GM10847 (cell line): ENCODE results near the gene BPHL.

Experiments used
- POLR2A ChIP-seq: IDR thresholded peaks from 2 replicates; pipeline ENCODE4 v1.6.1; 2011; ENCODE audit not compliant: insufficient read length; ENCODE audit errors: extremely low read depth

The BPHL gene

GRCh38 chr6:3118353-3119039 lies at the start of gene BPHL:
Gene BPHL (plus strand): TSS chr6:3118711. CDS start chr6:3118741, 30 bp downstream.
- TF ChIP-seq POLR2A = peak; percentile 52

DNA sequence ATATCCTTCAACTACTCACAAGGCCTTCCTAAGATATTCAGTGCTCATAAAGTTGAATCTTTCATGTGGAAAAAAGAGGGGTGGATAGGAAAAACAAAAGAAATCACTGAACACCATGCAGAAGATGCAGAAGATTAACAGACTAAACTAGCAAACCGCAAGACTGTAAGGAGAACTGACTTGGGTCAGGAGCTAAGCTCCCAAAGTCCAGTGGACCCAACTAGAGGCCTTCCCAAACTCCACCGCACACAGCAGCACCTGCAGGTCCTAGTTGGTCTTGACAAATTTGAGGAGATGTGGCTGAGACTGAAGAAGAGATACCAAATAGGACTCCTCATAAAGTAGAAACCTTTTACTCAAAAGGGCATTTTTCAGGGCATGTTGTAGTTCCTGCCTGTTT lies 46.9 kb upstream of the BPHL start:
- no peak for TF ChIP-seq POLR2A

DNA sequence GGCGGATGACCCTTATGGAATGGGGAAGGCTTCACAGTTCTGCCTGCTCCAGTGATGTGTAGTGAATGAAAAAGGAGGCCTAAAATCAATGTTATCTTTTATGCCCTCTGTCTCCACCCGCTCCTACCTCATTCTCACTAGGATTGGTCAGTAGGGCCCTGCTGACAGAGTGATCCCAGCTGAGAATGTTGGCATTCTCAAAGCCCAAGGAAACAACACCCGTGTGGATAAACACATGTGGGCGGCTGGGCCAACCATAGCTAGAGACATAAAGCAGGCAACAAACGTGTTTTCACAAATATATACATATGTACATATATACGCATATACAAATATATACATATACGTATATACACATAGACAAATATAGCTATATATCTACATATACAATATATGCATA lies 45.7 kb upstream of the BPHL start:
- no peak for TF ChIP-seq POLR2A

DNA sequence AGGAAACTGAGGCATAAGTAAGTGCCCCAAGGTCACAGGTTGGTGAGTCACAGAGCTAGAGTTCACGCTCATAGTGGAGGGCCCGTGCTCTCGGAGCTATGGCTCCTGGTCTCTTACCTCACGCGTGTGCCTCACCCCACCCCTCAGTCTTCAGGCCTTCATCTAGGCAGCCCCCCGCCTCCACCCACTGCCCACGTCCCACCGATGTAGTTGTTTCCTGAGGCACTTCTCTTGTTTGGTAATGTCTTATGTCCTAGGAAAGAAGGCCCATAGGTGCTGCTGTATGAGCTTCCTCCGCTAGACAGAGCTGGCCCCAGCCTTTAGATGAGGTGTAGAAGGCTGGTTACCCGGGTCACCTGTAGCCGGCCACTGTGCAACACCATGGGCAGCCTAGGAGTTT lies 45.1 kb upstream of the BPHL start:
- no peak for TF ChIP-seq POLR2A

DNA sequence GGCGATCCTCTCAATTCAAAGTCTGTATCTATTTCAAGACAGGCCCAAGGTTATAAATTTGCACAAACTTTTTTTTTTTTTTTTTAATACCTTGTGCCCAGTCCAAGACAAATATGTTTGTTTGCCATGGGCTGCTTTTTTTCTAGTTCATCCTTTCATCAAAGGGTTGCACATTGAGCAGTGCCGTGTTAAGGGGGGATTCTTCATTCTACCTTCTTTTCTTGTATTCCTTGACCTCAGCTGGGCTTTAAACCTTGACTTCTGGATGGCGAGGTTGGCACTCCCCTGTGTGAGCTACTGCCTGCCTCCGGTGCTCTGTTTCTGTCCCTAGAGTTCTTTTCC lies 42.8 kb upstream of the BPHL start:
- TF ChIP-seq POLR2A = no peak

- TF ChIP-seq POLR2A = no peak
Measured at GRCh38 chr6:3076320-3076719, 42.2 kb upstream of the BPHL start.

GRCh38 chr6:3077430-3077829 lies 41.1 kb upstream of the BPHL start:
- no peak for TF ChIP-seq POLR2A

- no peak for TF ChIP-seq POLR2A
Measured at GRCh38 chr6:3079682-3080081, 38.8 kb upstream of the BPHL start.

DNA sequence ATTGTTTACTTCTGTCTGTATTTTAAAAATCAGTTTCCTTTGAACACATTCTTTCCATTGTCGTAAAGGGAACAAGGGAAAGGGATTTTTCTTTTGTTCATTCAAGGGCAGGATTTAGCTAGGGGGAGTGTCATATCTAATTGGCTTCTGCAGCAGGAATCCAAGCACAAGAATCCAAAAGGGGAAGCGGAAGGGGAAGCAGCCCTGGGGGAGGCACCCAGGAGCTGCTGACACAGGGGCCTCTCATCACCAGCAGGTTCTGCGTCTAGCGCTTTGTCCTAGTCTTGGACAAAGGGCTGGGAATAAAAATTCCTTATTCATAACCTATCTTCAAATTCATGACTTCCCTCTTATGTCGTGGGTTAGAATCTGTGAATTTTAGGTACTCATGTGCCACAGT lies 36.6 kb upstream of the BPHL start:
- no peak for TF ChIP-seq POLR2A

DNA sequence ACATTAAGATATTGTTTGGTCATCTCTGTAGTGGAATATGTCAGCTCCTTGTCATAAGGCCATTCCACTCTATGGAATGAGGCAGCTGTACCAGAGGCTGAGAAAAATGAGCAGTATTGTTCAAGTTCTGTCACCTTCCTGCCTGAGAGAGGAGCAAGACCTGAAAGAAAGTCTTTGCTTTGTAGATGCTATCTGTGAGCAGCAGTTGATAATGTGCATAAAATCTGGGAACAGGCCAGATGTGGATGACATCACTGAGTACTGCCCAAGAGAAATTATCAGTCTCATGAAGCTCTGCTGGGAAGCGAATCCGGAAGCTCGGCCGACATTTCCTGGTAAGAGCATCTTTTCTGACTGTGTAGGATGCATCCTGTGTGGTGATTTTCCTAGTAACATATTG lies 33.4 kb upstream of the BPHL start:
- no peak for TF ChIP-seq POLR2A

GRCh38 chr6:3086282-3086946 lies 32.1 kb upstream of the BPHL start:
- no peak for TF ChIP-seq POLR2A

DNA sequence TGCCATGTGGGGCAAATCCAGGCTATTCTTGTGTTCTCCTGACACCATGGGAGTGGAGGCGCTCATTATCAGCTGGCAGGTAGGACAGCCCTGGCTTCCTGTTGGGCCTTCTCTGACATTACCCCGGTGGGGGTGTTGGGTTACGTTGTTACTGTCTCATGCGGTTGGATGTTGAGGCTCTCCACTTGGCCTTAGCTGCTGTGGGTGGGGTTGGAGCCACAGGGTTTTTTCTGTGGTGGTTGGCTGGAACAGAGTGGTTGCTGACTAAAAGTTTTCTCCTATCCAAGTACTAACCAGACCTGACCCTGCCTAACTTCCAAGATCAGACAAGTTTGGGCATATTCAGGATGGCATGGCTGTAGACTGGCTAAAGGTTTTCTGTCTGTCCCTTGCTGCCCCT lies 30.1 kb upstream of the BPHL start:
- no peak for TF ChIP-seq POLR2A

DNA sequence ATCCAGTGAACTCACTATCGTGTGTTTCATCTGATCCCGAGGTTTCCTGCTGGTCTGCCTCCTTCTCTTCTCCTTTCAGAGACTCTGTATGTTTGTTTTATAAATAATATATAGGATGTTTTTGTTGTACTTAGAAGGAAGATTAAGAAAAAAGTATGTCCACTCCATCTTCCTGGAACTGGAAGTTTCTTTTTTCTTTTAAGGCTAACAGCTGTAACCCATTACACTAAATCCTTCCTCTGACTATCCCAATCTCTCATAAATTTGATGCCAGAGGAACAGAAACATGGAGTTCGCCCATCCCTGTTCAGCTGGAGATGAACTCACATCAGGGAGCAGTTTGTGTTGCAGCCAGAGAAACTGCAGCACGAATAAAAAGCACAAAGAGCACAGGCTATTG lies 29.5 kb upstream of the BPHL start:
- no peak for TF ChIP-seq POLR2A

- no peak for TF ChIP-seq POLR2A
Measured at GRCh38 chr6:3090013-3090412, 28.5 kb upstream of the BPHL start.

GRCh38 chr6:3094815-3095214 lies 23.7 kb upstream of the BPHL start:
- no peak for TF ChIP-seq POLR2A

- no peak for TF ChIP-seq POLR2A
Measured at GRCh38 chr6:3102875-3103274, 15.6 kb upstream of the BPHL start.
